ENCODE measurements around the gene COG8.

DNA sequence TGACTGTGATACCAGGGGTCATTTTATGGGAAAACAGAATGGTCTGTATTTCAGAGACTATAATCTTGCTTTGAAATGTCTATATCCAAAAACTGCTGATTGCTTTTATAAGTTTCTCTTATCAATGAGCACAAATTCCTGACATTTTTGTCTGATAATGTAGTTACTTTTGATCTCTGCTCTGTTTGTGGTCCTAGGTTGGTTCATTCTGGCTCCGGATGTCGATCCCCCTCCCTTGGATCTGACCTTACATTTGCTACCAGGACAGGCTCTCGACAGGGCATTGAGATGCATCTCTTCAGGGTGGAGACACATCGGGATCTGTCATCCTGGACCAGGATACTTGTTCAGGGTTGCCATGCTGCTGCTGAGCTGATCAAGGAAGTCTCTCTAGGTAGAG, 55.5 kb downstream of the COG8 start:
- TF ChIP-seq KDM1A (IDR thresholded peaks at IDR 0.05; ENCODE audit: borderline replicate concordance, low read length) (no peak), SRF (IDR thresholded peaks at IDR 0.05; ENCODE audit: low read depth, low read length) (no peak), CTCF (IDR thresholded peaks at IDR 0.05; ENCODE audit: control extremely low read depth in 1 of 3, insufficient read depth in 1 of 3, low read depth in 1 of 3, low read length in 3 of 3) (no peak), ATF3 (IDR thresholded peaks at IDR 0.05; ENCODE audit: insufficient read depth, low read depth, low read length) (no peak), JUND (IDR thresholded peaks at IDR 0.05; ENCODE audit: low read length) (no peak), USF2 (IDR thresholded peaks at IDR 0.05; ENCODE audit: low read length) (no peak), POLR2A (IDR thresholded peaks at IDR 0.05; ENCODE audit: control extremely low read depth in 1 of 2, low read depth in 2 of 2, low read length in 2 of 2) (no peak), CEBPB (IDR thresholded peaks at IDR 0.05; ENCODE audit: low read depth, low read length) (no peak)
- TF ChIP-seq, protein P1, sequence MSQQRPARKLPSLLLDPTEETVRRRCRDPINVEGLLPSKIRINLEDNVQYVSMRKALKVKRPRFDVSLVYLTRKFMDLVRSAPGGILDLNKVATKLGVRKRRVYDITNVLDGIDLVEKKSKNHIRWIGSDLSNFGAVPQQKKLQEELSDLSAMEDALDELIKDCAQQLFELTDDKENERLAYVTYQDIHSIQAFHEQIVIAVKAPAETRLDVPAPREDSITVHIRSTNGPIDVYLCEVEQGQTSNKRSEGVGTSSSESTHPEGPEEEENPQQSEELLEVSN (IDR thresholded peaks at IDR 0.05) = no peak
